GM23338 (cell line): Measurements from ENCODE around the gene UNC5C. TPM values are rescaled to one million over a fixed set of nuclear protein-coding genes. Genes with fewer than 3 reads are reported as not detected.

ENCODE experiments used
- ATAC-seq: fragments of 200-7000 bp; cut with Tn5 transposase; 3 replicates; pipeline ENCODE4 v1.9.1; 2020
- DNase-seq: peaks from one replicate; pipeline ENCODE4 v3.0.0-alpha.2; 2015; ENCODE audit warnings: low spot score
- H2AFZ ChIP-seq: fragments of 200-600 bp; sonication (generic); 2 replicates; pipeline ENCODE4 v1.8.0; 2016; ENCODE audit warnings: antibody characterized with exemption, mild to moderate bottlenecking, moderate library complexity
- H3F3A ChIP-seq: fragments of 200-600 bp; sonication (generic); replicated peaks from 2 replicates; pipeline ENCODE4 v1.8.0; 2017; ENCODE audit warnings: antibody characterized with exemption, mixed run types, low read depth
- H3K27ac ChIP-seq: fragments of 200-600 bp; sonication (generic); 2 replicates; pipeline ENCODE4 v1.6.1; 2016; ENCODE audit warnings: low read depth
- H3K27me3 ChIP-seq: fragments of 200-600 bp; sonication (generic); 2 replicates; pipeline ENCODE4 v1.8.0; 2016; ENCODE audit warnings: mild to moderate bottlenecking, mixed run types, moderate library complexity; ENCODE audit not compliant: insufficient read depth
- H3K36me3 ChIP-seq: fragments of 200-600 bp; sonication (generic); 2 replicates; pipeline ENCODE4 v1.8.0; 2016; ENCODE audit warnings: mild to moderate bottlenecking; ENCODE audit not compliant: insufficient read depth
- H3K4me1 ChIP-seq: fragments of 200-600 bp; sonication (generic); 2 replicates; pipeline ENCODE4 v1.8.0; 2016; ENCODE audit warnings: mild to moderate bottlenecking, moderate library complexity; ENCODE audit not compliant: insufficient read depth
- H3K4me2 ChIP-seq: fragments of 200-600 bp; sonication (generic); 2 replicates; pipeline ENCODE4 v1.7.1; 2017; ENCODE audit warnings: mixed run types
- H3K4me3 ChIP-seq: fragments of 200-600 bp; sonication (generic); 2 replicates; pipeline ENCODE4 v1.6.1; 2016; ENCODE audit warnings: mixed run types
- H3K79me2 ChIP-seq: fragments of 200-600 bp; sonication (generic); replicated peaks from 2 replicates; pipeline ENCODE4 v1.8.0; 2017; ENCODE audit warnings: mild to moderate bottlenecking; ENCODE audit not compliant: insufficient read depth
- H3K9me2 ChIP-seq: fragments of 200-600 bp; sonication (generic); 2 replicates; pipeline ENCODE4 v1.8.0; 2017; ENCODE audit not compliant: insufficient read depth
- H4K20me1 ChIP-seq: fragments of 200-600 bp; sonication (generic); replicated peaks from 2 replicates; pipeline ENCODE4 v1.8.0; 2017; ENCODE audit warnings: mild to moderate bottlenecking; ENCODE audit not compliant: insufficient read depth
- H3K27ac Mint-ChIP-seq: 2 replicates; pipeline ENCODE4 v1.8.0; 2020; ENCODE audit warnings: inconsistent platforms, mild to moderate bottlenecking, moderate library complexity, mixed read lengths
- H3K27me3 Mint-ChIP-seq: 3 replicates; pipeline ENCODE4 v1.8.0; 2022; ENCODE audit warnings: low read depth, mild to moderate bottlenecking, moderate library complexity, mixed read lengths, inconsistent platforms; ENCODE audit not compliant: insufficient read depth, poor library complexity
- H3K36me3 Mint-ChIP-seq: 3 replicates; pipeline ENCODE4 v1.8.0; 2021; ENCODE audit warnings: low read depth, mild to moderate bottlenecking, inconsistent platforms, moderate library complexity, mixed read lengths
- H3K4me1 Mint-ChIP-seq: 3 replicates; pipeline ENCODE4 v1.8.0; 2020; ENCODE audit warnings: mild to moderate bottlenecking, inconsistent platforms, mixed read lengths
- H3K4me3 Mint-ChIP-seq: 3 replicates; pipeline ENCODE4 v1.8.0; 2021; ENCODE audit warnings: moderate library complexity, mild to moderate bottlenecking, inconsistent platforms, mixed read lengths
- H3K9me3 Mint-ChIP-seq: 3 replicates; pipeline ENCODE4 v1.8.0; 2020; ENCODE audit warnings: moderate library complexity, mild to moderate bottlenecking, inconsistent platforms, mixed read lengths
- CREB1 ChIP-seq: fragments of 250-450 bp; sonication (Bioruptor Pico); IDR thresholded peaks from 2 replicates; pipeline ENCODE4 v1.5.0; 2020; ENCODE audit warnings: low read depth, mild to moderate bottlenecking, moderate library complexity
- EZH2 ChIP-seq: fragments of 200-600 bp; sonication (generic); IDR thresholded peaks from one replicate; pipeline ENCODE4 v1.8.0; 2017; ENCODE audit warnings: antibody characterized with exemption, mild to moderate bottlenecking, low read depth; ENCODE audit not compliant: unreplicated experiment
- EZH2phosphoT487 ChIP-seq: fragments of 200-600 bp; sonication (generic); IDR thresholded peaks from one replicate; pipeline ENCODE4 v1.8.1; 2018; ENCODE audit warnings: antibody characterized with exemption; ENCODE audit not compliant: unreplicated experiment
- JUNB ChIP-seq: IDR thresholded peaks from one replicate; pipeline ENCODE4 v1.6.1; 2016; ENCODE audit warnings: antibody characterized with exemption; ENCODE audit not compliant: unreplicated experiment
- NANOG ChIP-seq: IDR thresholded peaks from 2 replicates; pipeline ENCODE4 v1.6.1; 2016; ENCODE audit warnings: antibody characterized with exemption, borderline replicate concordance
- POLR2AphosphoS5 ChIP-seq: IDR thresholded peaks from 2 replicates; pipeline ENCODE4 v1.6.1; 2016; ENCODE audit warnings: antibody characterized with exemption, low read depth
- REST ChIP-seq: IDR thresholded peaks from one replicate; pipeline ENCODE4 v1.6.1; 2018; ENCODE audit warnings: antibody characterized with exemption; ENCODE audit not compliant: unreplicated experiment
- STAT1 ChIP-seq: IDR thresholded peaks from one replicate; pipeline ENCODE4 v1.6.1; 2016; ENCODE audit warnings: antibody characterized with exemption; ENCODE audit not compliant: unreplicated experiment
- ZNF114 ChIP-seq: fragments of 250-450 bp; sonication (Bioruptor Pico); IDR thresholded peaks from 2 replicates; pipeline ENCODE4 v1.5.0; 2020; ENCODE audit warnings: mild to moderate bottlenecking, moderate library complexity
- ZNF331 ChIP-seq: fragments of 250-450 bp; sonication (Bioruptor Pico); IDR thresholded peaks from 2 replicates; pipeline ENCODE4 v1.5.0; 2020; ENCODE audit warnings: low read depth, mild to moderate bottlenecking, moderate library complexity
- polyA plus RNA-seq: library from polyadenylated mRNA; unstranded; fragments of >200 nt; fragmentation: Nextera tagmentation; extraction: Ambion mirVana; gene quantifications from 2 replicates; pipeline ENCODE4 v1.2.1, GENCODE V29; 2016
- total RNA-seq: library from RNA; depleted of rRNA; stranded (reverse); fragments of >200 nt; shearing (Covaris generic); gene quantifications from 2 replicates; pipeline ENCODE4 v1.2.3, GENCODE V29; 2014
- TF ChIP-seq, protein P1 (sequence below), 2 experiments: fragments of 200-600 bp in 1 of 2; sonication (generic) in 1 of 2; conservative IDR thresholded peaks; 2 replicates each; pipeline versions ENCODE4 v1.5.1 to v1.6.1; 2016 to 2017; ENCODE audit warnings: antibody characterized with exemption in 2 of 2, low read depth in 2 of 2, mild to moderate bottlenecking in 2 of 2, moderate library complexity in 1 of 2
- TF ChIP-seq, protein P2 (sequence below): fragments of 250-450 bp; sonication (Bioruptor Pico); IDR thresholded peaks from 2 replicates; pipeline ENCODE4 v1.5.0; 2020; ENCODE audit warnings: mild to moderate bottlenecking, moderate library complexity
- TF ChIP-seq, protein P3 (sequence below): IDR thresholded peaks from 2 replicates; pipeline ENCODE4 v1.6.1; 2016; ENCODE audit warnings: antibody characterized with exemption

UNC5C gene
- total and polyA plus RNA-seq, 2 experiments from 2014 or later, result 0.08 to 0.21 TPM

GRCh38 chr4:95417531-95417930 is 131.2 kb downstream of the UNC5C start:
- H3K36me3 Mint-ChIP-seq, result no peaks in the 10 kb centered on the region
- H3K9me3 Mint-ChIP-seq, result no peaks in the 10 kb centered on the region; the same call in 2 of the 3 replicates
- Histone ChIP-seq H2AFZ (no peak overlapping the region), H3K27ac (no peak overlapping the region), H3K27me3 (no peaks in the 10 kb centered on the region), H3K4me1 (no peaks in the 10 kb centered on the region), H3F3A (no peaks in the 10 kb centered on the region), H3K36me3 (no peaks in the 10 kb centered on the region), H3K79me2 (no peaks in the 10 kb centered on the region), H3K4me3 (no peak overlapping the region), H4K20me1 (no peaks in the 10 kb centered on the region), H3K4me2 (no peak overlapping the region), H3K9me2 (no peaks in the 10 kb centered on the region)
- TF ChIP-seq, protein P1, sequence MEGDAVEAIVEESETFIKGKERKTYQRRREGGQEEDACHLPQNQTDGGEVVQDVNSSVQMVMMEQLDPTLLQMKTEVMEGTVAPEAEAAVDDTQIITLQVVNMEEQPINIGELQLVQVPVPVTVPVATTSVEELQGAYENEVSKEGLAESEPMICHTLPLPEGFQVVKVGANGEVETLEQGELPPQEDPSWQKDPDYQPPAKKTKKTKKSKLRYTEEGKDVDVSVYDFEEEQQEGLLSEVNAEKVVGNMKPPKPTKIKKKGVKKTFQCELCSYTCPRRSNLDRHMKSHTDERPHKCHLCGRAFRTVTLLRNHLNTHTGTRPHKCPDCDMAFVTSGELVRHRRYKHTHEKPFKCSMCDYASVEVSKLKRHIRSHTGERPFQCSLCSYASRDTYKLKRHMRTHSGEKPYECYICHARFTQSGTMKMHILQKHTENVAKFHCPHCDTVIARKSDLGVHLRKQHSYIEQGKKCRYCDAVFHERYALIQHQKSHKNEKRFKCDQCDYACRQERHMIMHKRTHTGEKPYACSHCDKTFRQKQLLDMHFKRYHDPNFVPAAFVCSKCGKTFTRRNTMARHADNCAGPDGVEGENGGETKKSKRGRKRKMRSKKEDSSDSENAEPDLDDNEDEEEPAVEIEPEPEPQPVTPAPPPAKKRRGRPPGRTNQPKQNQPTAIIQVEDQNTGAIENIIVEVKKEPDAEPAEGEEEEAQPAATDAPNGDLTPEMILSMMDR (conservative IDR thresholded peaks at IDR 0.05; ENCODE audit: low read depth in 2 of 2), result no peak
- no peak for TF ChIP-seq JUNB
- no peak for TF ChIP-seq REST
- no peak for TF ChIP-seq ZNF114
- TF ChIP-seq EZH2, result no peak
- TF ChIP-seq, protein P2, sequence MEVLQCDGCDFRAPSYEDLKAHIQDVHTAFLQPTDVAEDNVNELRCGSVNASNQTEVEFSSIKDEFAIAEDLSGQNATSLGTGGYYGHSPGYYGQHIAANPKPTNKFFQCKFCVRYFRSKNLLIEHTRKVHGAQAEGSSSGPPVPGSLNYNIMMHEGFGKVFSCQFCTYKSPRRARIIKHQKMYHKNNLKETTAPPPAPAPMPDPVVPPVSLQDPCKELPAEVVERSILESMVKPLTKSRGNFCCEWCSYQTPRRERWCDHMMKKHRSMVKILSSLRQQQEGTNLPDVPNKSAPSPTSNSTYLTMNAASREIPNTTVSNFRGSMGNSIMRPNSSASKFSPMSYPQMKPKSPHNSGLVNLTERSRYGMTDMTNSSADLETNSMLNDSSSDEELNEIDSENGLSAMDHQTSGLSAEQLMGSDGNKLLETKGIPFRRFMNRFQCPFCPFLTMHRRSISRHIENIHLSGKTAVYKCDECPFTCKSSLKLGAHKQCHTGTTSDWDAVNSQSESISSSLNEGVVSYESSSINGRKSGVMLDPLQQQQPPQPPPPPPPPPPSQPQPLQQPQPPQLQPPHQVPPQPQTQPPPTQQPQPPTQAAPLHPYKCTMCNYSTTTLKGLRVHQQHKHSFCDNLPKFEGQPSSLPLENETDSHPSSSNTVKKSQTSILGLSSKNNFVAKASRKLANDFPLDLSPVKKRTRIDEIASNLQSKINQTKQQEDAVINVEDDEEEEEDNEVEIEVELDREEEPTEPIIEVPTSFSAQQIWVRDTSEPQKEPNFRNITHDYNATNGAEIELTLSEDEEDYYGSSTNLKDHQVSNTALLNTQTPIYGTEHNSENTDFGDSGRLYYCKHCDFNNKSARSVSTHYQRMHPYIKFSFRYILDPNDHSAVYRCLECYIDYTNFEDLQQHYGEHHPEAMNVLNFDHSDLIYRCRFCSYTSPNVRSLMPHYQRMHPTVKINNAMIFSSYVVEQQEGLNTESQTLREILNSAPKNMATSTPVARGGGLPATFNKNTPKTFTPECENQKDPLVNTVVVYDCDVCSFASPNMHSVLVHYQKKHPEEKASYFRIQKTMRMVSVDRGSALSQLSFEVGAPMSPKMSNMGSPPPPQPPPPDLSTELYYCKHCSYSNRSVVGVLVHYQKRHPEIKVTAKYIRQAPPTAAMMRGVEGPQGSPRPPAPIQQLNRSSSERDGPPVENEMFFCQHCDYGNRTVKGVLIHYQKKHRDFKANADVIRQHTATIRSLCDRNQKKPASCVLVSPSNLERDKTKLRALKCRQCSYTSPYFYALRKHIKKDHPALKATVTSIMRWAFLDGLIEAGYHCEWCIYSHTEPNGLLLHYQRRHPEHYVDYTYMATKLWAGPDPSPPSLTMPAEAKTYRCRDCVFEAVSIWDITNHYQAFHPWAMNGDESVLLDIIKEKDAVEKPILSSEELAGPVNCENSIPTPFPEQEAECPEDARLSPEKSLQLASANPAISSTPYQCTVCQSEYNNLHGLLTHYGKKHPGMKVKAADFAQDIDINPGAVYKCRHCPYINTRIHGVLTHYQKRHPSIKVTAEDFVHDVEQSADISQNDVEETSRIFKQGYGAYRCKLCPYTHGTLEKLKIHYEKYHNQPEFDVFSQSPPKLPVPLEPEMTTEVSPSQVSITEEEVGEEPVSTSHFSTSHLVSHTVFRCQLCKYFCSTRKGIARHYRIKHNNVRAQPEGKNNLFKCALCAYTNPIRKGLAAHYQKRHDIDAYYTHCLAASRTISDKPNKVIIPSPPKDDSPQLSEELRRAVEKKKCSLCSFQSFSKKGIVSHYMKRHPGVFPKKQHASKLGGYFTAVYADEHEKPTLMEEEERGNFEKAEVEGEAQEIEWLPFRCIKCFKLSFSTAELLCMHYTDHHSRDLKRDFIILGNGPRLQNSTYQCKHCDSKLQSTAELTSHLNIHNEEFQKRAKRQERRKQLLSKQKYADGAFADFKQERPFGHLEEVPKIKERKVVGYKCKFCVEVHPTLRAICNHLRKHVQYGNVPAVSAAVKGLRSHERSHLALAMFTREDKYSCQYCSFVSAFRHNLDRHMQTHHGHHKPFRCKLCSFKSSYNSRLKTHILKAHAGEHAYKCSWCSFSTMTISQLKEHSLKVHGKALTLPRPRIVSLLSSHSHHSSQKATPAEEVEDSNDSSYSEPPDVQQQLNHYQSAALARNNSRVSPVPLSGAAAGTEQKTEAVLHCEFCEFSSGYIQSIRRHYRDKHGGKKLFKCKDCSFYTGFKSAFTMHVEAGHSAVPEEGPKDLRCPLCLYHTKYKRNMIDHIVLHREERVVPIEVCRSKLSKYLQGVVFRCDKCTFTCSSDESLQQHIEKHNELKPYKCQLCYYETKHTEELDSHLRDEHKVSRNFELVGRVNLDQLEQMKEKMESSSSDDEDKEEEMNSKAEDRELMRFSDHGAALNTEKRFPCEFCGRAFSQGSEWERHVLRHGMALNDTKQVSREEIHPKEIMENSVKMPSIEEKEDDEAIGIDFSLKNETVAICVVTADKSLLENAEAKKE (CRISPR knock-in tag), result no peak
- no peak for TF ChIP-seq CREB1
- TF ChIP-seq, protein P3, sequence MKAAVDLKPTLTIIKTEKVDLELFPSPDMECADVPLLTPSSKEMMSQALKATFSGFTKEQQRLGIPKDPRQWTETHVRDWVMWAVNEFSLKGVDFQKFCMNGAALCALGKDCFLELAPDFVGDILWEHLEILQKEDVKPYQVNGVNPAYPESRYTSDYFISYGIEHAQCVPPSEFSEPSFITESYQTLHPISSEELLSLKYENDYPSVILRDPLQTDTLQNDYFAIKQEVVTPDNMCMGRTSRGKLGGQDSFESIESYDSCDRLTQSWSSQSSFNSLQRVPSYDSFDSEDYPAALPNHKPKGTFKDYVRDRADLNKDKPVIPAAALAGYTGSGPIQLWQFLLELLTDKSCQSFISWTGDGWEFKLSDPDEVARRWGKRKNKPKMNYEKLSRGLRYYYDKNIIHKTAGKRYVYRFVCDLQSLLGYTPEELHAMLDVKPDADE, result no peak
- no peak for TF ChIP-seq POLR2AphosphoS5
- no peak for TF ChIP-seq NANOG
- no peak for TF ChIP-seq ZNF331 (CRISPR knock-in tag)
- TF ChIP-seq STAT1, result no peak
- TF ChIP-seq EZH2phosphoT487, result no peak
- H3K4me3 Mint-ChIP-seq, result no peak overlapping the region
- no peak for DNase-seq
- peaks cover 3% of the 10 kb centered on the region for H3K4me1 Mint-ChIP-seq
- H3K27ac Mint-ChIP-seq, result no peak overlapping the region
- no peak for ATAC-seq
- no peaks in the 10 kb centered on the region for H3K27me3 Mint-ChIP-seq
